NCI-H1930 (cell line): ENCODE measurements around the gene RAB27B.

Experiments used
- DNase-seq, 2 experiments: peaks; one replicate each; lab custom pipeline; 2025; lab: John Stamatoyannopoulos, UW

RAB27B gene

DNA sequence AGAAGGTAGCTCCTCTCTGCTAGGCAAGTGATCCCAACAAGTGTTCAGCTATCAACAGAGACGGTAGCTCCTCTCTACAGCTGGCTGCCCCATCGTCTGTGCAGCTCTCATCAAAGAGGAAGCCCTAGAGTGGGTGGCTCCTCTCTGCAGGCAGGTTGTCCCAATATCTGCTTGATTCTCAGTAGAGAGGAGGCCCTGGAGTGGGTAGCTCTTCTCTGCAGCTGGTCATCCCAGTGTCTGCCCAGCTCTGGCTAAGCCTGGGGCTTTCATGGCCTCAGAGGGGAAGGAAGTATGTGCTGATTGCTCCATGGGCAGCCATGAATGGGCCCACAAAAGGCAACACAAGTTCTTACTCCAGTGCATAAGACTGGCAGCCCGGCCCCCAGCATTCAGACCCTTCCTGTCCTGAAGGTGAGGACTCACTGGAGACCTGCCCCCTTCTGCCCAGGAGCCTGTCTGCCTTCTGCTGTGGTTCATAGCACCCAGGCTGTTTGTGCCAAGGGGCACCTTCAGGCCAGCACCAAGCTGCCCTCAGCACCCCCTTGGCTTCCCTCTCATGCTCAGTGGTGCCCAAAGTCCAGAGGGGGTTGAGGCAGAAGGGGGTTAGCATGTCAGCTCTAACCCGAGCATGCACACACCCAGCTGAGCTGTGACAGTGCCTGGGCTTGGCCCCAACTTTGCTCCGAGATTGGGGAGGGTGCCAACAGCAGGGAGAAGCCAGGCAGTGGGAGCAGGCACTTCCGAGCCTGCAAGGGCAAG, 82.1 kb downstream of the RAB27B start:
- no peak for DNase-seq

DNA sequence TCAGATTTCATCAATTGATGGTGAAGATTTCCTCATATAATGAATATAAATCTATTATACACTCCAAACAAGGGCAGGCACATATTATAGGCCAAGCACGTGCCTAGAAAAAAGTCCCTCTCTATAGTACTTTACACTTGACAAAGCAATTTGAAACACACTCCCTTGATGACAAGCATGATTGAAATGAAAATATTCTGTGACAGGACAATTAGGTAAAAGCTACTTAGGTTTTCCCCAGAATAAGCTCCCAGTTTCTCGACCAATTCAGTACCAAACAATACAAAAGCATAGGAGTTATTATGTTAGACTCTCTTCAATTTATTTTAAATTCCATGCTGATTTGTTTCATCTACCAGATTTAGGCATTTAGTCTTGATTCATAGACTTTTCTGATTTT, 83.3 kb downstream of the RAB27B start:
- no peak for DNase-seq

DNA sequence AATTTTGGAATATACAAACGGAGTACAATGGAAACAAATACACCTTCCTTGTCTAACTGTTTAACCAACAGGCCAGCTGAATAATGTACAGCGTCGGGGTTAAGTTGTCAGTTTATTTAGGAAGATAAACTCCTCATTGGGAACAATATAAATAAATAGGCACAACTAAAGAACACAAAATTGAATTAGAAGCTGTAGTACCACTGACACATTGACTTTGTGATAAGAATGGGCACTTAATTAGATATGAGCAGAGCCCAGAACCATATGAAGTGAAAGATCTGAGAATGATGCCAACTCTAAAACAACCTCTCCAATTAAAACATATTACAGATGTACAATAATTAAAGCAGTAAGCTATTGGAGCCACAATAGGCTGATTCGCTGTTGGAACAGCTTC, 86.5 kb downstream of the RAB27B start:
- no peak for DNase-seq

DNA sequence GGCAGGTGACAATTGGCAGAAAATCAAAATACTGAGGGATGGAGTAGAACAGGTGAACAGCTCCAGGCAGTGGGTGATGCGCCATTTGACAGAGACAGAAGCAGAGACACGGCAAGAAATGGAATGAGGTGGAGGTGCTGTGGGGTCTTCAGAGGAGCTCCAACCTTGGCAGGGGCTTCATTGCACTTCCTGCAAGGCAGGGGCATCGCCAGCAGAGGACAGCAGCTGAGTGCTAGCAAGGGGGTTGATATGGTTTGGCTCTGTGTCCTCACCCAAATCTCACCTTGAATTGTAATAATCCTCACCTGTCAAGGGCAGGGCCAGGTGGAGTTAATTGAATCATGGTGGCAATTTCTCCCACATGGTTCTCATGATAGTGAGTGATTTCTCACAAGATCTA, 88.2 kb downstream of the RAB27B start:
- no peak for DNase-seq

DNA sequence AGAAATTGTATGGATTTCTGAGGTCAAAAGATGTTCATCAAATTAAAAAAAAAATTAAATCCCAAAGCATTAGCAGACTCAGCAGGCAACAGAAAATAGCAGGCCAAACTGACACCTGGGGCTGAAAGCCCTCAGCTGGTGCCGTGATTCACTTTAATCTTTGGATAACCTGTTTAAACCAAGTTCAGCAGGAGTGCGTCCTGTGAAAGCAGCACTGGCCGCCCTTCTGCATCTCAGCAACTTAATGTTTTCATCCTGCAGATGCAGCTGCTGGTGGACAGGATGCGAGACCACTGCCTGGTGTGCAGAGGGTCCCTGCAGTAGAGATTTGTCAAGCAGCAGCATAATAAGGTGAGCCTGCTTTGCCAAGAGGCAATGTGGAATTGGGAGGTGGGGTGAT, 89.8 kb downstream of the RAB27B start:
- DNase-seq, result no peak

DNA sequence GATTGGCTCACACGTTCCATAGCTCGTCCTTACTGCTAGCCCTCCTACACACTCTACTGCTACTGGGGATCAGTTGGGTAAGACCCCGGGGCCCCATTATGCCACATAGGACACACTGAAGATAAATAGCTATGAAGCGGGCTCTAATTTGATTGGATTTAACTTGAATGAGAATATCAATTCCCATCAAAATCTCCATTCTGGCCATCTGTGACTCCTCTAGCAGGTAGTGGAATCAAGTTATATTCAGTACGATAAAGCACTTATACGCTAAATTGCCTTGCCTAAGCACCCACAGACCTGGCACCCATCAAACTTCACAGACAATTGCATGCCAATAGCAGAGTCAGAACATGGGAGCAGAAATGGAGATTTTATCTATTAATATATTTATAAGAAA, 91.1 kb downstream of the RAB27B start:
- DNase-seq, result no peak

DNA sequence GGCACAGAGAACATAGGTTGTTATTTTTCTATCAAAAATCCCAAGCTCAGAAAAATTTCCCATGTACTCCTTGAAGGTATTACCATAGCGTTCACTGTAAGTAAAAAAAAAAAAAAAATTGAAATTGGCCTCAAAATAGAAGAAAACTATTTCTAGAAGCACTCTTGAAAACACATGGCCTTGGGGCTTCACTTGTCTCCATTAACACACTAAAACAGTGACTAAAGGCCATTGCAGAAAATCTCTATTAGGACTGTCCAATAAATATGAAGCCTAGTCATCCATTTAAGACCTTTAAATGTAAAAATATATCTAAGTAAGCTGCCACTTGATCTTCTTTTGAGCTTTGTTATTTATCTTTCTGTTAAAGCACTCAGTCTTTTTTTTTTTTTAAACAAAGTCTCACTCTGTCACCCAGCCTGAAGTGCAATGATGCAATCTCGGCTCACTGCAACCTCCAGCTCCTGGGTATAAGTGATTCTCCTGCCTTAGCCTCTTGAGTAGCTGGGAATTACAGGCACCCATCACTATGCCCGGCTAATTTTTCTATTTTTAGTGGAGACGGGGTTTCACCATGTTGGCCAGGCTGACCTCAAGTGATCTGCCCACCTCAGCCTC, 95.2 kb downstream of the RAB27B start:
- DNase-seq, result no peak

DNA sequence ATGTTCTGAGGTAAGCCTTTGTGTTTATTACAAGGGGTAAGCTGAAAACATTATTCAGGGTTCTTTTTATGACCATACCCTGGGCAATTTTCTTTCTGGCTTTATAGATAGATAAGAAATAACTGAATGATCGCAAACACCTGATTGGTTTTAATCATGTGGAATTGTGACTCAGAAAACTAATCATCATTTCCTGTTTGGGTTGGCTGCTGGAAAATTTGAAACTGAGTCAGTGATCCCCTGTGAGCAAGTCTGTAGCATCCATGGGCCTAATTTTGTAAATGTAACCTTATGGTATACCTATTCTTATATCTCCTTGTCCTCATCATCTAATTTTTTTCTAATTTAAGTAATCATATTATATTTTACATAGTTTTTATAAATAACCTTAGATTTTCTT, 96.7 kb downstream of the RAB27B start:
- DNase-seq, result no peak

DNA sequence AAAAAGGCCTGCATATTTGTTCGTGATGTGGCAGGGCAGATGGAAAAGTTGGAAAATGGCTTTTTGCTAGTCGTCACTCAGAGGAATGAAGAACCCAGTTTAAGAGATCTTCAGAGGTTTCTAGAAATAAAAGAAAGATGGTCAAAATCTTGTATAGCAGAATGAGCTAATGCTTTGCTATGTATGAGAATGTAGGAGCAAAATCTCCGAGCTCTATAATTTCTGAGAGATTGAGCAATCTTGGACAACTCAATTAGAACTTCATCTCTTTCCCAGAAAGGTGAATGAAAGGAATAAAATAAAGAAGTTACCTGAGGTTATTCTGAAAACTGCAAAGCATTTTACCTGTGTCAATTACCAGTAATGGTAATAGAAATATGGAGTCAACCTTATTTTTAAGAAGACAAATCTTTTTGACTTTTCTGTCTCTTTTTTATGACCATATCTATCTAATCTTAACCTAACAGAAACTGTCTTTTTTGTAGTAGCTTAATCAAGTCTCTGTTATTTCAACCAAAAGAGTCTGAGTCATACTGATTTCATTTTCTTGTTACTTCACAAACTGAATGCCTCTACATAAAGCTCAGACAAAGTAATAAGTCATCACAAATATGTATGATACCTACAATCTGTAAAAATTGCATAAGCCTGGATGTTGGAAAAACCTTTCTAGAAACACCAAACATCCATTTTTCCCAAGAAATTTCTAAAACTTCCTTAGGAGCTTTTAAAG, 98.5 kb downstream of the RAB27B start:
- no peak for DNase-seq

DNA sequence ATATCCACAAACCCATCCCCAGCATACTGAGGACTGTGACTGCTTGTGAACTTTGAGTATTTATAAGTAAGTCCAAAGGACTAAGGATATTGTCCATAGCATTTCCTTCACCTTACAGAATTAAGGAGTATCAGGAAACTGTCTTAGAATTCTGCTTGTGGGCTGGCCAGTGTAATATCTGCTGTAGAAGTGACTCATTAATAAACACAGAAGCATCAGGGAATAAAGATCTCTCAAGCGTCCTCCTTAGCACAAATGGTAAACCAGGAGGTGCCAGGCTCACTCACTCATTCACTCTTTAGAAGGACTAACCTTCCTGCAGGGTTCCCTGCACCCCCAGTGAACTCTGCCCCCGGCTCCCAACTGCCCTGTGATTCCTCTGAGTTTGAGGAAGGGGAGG, 100.0 kb downstream of the RAB27B start:
- DNase-seq, result no peak

DNA sequence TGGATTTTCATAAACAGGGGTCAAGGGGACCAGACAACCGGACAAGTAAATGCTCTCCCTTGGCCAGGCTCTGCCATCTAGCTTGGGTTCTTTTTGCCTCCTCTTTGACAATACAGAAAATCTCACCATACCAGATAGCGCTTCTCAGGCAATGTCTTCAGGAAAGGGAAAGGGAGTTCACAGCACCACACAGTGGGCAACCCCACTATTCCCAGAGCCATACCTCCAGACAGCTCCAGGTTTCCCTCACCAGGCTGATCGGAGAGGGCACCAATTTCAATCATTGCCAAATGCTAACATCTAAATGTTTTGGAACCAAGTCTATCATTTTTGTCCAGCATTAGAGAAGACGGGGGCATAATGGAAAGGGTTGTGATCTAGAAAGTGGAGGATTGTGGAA, 102.9 kb downstream of the RAB27B start:
- no peak for DNase-seq

DNA sequence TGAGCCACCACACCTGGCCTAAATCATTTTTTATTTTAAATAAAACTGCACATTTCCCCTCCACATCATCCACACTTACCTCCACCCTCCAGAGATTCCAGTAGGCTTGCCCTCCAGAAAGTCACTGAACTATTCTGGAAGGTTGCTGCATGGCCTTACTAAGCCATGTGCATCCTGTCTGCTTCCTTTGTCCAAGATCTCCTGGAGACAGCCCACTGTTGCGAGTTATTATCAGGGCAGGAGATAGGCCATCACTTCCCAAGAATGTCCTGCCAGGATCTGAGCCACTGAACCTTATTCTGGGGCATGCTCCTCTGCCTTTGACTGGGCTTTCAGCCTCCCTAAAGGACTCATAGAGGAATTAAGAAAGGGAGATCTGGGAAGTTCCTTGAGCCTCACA, 104.2 kb downstream of the RAB27B start:
- DNase-seq, result no peak

DNA sequence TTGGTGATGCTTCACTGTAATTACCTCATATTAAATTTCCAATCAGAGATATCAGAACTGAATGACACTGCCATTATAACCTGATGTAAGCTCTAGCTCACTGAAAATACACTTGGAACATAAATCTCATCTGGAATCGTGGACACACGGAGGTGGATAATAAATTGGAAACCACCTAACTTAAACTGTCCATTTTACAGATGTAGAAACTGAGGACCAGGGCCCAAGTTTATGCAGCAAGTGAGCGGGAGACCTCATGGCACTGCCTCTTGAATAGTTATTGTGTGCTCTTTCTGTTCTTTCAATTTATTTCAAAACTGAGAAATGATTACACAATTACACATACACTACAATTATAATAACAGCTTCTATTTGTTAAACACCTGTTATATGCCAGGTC, 110.2 kb downstream of the RAB27B start:
- DNase-seq, result no peak

DNA sequence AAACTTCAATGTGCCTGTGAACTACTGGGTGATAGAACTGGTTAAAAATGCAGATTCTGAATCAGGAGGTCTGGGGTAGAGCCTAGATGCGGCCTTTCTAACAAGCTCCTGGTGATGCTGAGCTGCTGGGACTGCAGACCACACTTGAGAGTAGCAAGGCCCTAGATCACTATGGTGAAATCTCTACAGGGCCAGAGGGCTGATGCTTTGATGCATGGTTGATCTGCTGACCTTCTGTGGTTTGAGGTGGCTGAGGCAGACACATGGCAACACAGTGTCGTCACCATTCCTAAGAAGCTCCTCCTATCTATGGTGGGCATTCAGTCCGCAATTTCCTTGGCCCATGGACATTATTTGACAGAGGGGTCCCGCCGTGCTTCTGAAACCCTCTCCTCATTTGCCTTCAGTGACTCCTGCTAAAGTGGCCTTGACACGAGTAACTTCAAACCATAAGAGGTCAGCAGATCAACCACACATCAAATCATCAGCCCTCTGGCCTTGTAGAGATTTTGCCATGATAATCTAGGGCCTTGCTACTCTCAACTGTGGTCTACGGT, 111.2 kb downstream of the RAB27B start:
- DNase-seq, result no peak

DNA sequence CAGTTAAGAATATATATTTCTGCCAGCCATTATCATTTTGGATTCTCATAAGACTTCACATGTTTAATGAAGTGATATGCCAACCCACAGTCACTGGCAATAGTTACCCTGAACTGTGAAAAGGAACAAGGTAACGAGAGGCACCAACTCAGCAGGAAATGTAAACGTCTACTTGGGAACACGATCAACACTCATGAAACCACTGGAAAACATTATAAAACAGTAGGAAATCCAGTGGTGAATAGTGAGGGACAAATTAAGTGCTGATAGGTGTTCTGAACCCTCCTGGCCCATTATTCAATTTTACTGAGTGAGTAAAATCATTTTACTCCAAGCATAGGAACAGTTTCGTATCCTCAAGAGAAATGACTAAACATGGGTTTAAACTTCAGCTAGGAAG, 113.9 kb downstream of the RAB27B start:
- no peak for DNase-seq

DNA sequence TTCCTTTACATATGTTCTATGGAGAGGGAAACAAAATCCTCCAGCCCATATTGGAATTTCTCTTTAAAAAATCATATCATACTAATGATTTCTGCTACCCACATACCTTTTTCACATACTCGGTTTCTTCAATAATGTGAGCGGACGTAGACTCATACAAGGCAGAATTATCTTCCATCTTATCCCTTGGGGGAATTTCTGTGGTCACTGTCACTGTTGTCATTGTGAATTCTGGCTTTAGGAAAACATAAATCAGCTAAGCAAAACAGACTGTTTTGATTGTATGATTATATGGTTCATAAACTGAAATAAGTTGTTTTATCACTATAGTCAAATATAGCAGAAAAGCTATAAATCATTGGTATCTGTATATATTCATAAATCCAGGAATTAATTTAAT, 114.3 kb downstream of the RAB27B start:
- DNase-seq, result no peak
